HG02571 (cell line): ENCODE data around the gene FAM222A.

Experiments
- ATAC-seq: cut with Tn5 transposase; IDR thresholded peaks from one replicate; pipeline ENCODE4 v1.9.1; 2021; ENCODE audit warnings: mild to moderate bottlenecking, moderate library complexity; ENCODE audit not compliant: unreplicated experiment

Gene FAM222A

DNA sequence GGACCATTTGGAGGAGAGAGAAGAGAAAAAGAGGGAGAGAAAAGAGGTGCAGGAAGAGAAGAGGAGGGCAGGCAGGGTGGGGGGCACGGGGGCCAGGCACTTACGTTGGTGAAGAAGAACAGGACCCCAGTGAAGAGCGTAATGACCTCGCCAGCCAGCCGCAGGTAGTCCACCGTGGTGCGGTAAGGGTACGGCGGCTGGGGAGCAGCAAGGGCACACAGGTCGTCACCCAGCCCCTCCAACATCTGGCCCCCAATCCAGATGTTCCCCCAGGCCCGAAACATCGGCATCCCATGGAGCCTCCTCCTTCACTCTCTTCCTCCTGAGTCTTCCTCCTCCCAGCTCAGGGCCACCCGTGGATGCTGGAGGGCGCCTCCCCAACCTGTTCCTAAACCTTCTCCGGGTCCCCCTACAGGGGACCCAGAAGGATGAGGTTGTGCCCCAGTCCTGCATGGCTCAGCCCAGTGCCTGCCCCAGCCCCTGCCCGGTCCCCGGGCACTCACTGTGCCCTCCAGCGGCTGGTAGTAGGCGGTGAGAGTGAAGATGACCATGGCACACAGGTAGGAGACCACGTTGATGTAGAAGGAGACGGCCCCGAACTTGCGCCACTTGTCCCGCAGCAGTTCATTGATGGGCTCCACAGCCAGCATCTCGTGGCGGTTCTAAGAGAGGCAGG lies 80.3 kb downstream of the FAM222A start:
- ATAC-seq = no peak

DNA sequence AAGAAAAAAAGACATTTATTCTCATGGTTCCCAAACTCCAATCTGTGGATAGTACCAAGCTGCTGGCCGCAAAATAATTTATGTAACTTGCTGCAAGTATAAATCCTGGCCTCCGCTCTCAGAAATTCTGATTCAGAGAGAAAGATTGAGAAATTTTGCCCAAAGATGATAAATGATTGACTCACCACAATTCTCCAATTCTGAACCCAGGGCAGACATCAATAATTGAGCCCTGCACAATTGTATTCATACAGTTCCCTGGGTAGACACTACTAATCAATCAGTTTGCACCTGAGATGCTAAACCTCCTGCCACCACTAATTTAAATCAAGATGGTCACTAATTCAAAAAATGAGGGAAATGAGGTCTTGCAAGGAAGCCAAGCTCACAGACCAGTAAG lies 81.4 kb downstream of the FAM222A start:
- ATAC-seq = no peak

DNA sequence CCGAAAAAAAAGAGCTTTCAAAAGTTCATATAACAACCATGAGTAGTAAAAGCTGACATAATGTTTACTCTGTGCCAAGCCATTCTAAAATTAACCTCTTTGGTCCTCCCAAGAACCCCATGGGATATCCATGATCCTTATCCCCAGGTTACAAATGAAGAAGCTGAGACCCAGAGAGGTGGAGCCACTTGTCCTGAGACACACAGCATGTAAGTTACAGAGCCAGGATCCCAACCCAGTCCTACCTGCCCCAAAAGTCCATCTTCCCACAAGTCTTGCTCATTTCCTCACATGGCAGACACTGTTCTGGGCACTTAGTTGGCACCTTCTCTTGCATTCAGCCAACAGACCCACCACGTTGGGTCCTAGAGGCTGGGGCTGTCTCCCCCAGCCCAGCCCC lies 82.4 kb downstream of the FAM222A start:
- no peak for ATAC-seq

DNA sequence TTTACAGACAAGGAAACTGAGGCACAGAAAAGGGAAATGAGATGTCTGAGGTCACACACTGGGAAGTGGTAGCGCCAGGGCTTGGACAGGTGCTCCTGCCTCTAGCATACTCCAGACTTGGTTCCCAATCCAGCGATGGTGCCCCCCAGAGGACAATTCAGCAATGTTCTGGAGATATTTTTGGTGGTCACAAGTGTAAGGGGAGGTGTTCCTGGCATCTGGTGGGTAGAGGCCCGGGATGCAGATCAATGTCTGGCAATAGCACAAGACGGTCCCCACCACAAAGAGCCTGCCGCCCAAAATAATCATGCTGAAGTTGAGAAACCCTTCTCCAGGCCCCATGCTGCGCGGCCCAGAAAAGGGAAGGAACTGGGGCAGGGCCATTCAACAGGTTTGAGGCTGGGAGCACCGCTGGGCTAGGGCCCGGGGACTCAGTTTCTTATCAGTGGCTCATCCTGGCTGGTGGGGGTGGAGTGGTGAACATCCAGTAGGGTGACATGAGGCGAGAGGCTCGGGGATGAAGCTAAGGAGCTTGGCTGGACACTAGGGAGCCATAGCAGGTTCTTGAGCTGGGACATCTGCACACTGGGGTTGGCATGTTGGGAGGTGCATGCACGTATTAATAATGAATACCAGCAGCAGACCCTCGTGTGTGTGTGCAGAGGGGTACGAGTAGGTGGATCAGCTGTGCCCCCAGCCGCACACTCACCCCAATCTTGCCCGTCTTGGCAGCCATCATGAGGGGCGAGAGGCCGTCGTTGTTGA lies 84.5 kb downstream of the FAM222A start:
- no peak for ATAC-seq

DNA sequence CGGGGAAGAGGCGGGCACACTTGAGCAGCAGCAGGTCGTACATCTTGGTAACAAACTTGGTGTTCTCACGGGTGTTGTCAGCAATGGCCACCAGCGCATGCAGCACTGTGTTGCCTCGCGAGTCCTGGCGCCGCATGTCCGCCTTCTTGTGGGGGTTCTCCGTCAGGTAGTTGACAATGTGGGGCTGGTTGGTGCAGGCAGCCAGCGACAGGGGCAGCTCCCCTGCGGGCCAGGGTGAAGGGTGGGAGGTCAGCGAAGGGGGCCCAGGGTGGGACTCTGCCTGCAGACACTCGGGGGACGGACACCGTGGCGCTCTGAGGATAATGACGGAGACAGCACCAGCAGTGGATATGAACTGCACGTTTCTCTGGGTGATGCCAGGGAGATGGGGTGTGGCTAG lies 85.1 kb downstream of the FAM222A start:
- ATAC-seq = no peak

DNA sequence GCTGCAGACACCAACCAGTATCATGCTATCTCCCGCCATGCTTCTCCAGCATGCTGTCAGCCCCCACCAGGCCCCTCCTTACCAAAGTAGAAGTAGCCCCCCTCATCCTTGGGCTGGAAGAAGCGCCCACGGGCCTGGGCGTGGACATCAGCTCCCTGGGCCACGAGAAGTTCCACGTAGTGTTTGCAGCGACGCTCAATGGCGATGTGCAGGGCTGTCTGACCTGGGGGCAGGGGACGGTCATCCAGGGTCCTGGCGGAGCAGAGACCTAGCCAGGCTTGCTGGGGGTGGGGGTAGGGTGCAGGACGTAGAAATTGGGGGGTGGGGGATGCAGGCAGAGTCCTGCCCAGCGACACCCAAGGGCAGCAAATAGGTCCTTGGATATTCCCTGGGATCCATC lies 86.9 kb downstream of the FAM222A start:
- ATAC-seq = no peak

DNA sequence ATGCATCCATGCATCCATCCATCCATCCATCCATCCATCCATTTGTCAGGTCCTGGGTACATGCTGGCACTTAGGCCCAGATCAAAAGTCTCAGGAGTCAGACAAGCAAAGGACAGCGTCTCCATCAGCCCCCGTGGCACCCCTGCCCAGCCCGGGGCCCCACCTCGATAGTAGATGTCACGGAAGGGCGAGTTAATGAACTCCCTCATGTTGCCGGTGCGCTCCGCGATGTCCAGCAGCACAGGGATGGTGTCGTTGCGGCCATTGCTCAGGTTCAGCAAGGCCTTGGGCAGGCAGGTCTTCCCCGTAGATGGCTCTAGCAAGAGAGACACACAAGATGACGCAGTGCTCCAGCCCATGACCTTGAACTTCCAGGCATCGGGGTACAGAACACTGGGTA lies 89.2 kb downstream of the FAM222A start:
- ATAC-seq = no peak

DNA sequence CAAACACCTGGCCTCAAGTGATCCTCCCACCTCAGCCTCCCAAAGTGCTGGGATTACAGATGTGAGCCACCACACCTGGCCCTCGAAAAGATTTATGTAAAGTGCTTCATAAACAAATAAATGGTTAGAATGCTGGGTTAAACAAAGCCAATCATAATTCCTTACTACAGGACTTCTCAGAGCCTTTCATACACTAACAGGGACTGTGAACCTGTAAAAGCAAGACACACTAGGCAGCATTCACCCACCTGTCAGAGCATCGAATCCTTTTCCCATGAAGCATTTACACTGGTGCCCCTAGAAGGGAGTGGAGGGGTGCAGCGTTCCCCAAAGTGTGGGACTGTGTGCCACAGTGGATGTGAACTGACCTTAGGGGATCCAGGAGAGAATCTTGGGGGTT lies 90.1 kb downstream of the FAM222A start:
- no peak for ATAC-seq

DNA sequence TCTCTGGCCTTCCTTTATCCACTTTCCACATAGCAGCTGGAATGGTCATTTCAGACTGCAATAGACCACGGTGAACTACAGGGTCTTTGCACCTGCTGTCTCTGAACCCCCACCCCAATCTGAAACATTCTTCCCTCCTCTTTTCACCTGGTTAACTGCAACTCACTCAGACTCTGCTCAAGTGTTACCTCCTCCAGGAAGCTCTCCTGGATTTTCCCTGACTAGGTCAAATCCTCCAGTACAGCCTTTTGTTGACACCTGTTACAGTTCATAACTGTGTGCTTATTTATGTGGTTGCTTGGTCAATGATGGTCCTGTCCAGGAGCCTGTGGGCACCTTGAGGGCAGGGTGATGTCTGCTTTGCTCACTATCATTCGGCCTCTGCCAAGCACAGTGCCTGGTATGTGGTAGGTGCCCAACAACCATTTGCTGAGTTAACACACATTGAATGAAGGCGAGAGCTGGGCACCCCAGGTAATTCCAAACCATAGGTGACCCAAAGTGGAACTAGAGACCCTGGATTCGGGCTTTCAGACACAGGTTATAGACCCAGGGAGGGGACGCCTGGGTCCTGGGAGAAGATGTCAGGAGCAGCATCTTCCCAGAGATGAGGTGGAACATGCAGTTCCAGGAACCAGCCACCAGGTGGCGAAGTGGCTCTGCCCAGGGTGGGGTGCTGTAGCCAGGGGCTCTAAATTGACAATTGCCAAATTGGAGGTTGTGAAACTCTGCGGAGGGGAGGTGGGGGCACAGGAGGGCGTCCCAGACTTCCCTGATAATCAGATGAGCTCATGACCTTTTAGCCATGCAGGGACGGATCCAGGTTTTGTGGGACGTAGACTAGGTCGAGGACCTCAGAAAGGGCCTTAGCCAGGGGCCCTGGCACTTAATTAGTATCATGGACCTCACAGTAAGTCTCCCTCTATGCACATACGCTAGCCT lies 91.5 kb downstream of the FAM222A start:
- no peak for ATAC-seq

DNA sequence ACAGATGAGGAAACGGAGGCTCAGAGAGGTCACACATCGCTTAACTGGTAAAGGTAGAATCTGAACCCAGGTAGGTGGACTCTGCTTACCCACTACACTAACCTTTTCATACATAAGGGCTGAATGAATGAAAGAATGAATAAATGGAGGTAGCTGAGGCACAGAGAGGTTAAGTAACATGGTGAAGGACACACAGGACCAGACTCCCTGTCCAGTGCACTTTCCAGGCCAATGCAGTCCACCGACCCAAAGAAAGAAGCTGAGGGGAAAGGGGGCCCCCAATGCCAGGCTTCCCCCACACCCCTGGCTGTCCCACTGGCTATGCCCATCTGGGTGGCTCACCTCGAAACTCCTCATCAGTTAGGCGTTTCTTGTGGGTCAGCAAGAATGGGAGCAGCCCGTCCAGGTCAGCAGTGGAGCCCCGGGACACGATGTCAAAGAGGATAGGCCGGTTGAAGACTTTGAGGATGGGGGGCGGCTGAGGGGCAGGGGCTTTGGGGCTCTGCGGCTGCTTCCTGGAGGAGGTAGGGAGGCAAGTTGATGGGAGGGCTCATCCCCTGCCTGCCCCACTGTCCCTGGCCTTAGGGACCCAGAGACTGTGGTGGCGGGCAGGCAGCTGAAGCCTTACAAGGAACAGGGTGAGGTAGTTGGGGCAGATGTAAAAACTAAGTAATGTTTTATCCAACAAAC lies 94.5 kb downstream of the FAM222A start:
- no peak for ATAC-seq

DNA sequence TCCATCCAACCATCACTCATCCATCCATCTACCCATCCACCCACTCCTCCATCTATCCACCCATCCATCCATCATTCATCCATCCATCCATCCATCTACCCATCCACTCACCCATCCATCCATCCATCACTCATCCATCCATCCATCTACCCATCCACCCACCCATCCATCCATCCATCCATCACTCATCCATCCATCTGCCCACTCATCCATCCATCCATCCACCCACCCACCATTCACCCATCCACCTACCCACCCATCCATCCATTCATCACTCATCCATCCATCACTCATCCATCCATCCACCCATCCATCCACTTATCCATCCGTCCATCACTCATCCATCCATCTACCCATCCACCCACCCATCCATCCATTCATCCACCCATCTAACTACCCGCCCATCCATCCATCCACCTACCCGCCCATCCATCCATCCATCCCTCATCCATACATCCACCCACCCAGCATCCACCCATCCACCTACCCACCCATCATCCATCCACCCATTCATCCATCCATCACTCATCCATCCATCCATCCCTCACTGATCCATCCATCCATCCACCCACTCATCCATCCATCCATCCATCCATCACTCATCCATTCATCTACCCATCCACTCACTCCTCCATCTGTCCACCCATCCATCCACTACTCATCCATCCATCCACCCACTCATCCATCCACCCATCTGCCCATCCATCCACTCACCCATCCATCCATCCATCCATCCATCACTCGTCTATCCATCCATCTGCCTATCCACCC lies 95.4 kb downstream of the FAM222A start:
- ATAC-seq = no peak

DNA sequence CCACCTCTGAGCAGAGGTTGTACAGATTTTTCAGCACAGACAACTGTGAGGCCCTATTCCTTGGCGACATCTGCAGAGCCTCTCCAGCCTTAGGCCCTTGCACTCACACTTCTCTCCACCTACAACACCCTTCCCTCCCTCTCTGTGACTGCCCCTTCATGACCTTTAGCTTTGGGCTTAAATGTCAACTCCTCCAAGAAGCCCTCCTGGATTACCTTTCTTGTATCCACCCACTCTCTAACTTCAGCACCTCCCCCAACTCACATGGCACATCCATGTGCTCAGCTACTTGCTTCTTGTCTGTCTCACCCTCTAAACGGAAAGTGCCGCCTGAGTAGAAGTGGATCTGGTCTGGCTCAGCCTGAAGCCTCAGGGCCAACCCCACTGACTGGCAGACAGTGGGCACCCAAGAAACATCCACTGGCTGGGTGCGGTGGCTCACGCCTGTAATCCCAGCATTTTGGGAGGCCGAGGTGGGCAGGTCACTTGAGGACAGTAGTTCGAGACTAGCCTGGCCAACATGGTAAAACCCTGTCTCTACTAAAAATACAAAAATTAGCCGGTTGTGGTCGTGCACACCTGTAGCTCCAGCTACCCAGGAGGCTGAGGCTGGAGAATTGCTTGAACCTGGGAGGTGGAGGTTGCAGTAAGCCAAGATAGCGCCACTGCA lies 97.5 kb downstream of the FAM222A start:
- ATAC-seq = no peak

DNA sequence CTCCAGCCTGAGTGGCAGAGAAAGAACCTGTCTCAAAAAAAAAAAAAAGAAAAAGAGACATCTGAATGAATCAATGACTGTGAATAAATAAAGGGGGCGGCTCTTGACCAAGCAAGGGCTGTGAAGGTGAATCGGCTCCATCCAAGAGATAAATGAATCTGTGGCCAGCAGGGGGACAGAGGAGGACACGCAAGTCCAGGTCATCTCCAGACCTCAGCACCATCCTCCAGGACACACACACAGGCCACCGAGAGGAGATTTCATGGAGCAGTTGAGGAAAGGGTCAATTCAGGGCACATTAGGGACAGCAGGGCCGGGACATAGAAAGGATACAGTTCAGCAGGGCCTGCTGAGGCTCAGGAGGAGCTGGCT lies 98.0 kb downstream of the FAM222A start:
- ATAC-seq = no peak

DNA sequence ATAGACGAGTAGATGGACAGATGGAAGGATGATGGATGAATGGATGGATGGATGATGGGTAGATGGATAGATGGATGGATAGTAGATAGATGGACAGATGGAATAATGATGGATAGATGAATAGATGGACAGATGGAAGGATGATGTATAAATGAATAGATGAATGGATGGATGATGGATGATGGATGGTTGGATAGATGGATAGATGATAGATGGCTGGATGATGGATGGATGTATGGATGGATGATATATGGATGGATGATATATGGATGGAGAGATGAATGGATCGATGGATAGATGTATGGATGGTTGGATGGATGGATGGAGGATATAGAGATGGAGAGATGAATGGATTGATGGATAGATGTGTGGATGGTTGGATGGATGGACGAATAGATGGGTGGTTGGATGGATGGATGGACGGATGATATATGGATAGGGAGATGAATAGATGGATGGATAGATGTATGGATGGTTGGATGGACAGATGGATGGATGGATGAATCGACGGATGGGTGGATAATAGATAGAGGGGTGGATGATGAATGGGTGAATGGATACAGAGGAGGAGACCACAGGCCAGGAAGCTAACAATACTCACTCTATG lies 100.3 kb downstream of the FAM222A start:
- ATAC-seq = no peak

DNA sequence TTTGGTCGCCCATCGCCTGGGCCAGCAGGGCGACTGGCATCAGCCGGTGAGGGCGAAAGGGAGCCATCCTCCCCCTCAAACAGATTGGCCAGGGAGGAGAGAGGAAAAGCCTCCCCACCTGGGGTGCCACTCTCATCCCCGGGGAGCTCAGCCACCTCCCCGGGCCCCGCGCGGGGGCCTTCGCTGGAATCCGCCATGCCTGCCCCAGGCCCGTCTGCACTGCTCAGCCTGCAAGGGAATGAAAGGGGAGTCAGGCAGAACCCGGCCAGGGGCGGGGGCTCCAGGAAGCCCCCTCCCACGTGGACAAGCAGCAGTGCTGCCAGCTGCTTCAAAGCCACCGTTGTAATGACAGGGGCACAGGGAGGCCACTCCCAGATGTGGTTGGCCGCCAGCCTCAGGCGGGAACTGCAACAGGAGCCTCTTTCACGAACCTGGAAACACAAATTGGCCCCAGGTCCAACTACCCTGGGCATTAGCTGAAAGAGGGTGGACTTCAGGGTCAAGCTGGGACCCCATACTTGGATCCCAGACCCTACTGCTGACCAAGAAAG lies 101.0 kb downstream of the FAM222A start:
- no peak for ATAC-seq

DNA sequence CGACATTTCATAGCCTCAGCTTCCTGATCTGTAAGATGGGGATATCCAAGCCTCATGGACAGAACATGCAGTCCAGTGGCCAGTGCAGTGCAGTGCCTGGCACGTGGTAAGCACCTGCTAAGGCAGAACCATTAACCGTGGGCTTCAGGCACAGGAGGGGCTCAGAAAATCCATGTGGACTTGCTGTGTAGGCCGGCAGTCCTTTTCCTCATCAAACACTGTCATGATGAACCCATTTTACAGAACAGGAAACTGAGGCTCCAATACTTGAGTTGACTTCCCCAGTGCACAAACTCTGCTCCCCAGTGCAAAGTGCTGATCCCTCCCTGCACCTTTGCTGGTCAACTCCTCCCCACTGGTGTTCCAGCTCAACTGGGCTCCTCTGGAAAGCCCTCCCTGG lies 101.6 kb downstream of the FAM222A start:
- no peak for ATAC-seq

DNA sequence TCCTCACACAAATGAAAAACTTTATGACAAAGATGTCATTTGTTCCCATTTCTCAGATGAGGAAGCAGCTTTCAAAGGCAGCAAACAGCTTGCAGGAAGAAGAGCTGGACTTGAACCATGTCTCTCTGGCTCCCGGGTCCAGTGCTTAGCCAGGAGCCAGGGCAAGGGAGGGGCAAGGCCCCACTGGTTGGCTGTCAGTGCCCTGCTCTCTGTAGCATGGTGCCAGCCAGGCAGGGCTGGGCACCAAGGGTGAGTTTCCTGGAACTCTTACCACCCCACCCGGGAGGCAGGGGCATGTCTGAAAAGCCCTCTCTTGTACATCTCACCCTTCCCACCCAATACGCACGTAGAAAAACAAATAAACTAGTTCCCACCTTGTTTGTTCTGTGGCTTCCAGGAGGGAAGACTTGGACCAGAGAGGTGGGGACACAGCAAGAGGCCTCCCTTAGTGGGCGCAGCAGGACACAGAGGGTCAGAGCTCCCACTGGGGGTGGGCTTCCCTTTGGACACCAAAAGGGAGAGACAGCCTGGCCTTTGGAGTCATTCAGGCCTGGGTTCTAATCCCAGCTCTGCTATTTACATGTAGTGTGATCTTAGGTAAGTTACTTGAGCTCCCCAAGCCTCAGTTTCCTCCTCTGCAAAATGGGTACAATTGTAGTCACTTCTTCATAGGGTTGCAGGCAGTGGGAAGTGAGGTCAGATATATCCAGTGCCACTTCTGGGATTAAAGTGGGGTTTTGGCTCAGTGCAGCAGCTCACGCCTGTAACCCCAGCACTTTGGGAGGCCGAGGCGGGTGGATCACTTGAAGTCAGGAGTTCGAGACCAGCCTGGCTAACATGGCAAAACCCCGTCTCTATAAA lies 102.4 kb downstream of the FAM222A start:
- ATAC-seq = no peak

DNA sequence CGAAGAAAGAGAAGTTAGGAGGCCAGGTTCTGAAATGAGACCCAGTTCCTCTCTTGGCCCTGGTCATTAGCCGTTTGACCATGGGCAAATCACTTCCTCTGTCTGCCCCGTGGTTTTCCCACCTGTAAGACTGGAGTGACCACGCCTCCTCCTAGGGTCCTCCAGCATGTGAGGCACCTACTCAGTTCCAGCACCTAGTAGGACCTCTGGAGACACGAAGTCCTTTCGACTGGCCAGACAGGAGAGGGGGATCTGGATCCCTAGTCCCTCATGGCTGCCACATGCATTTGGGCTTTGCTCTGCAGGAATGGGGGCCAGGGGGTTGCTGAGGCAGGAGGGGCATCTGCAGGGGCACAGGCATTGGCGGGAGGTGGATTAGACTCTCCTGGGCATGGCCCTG lies 103.2 kb downstream of the FAM222A start:
- no peak for ATAC-seq
